Measurements from ENCODE around the gene MEIS1. TPM values are rescaled to one million over a fixed set of nuclear protein-coding genes. Genes with fewer than 3 reads are reported as not detected.

MEIS1 gene
- total RNA-seq, 1 donor from 2014 or later = 40.1 TPM

DNA sequence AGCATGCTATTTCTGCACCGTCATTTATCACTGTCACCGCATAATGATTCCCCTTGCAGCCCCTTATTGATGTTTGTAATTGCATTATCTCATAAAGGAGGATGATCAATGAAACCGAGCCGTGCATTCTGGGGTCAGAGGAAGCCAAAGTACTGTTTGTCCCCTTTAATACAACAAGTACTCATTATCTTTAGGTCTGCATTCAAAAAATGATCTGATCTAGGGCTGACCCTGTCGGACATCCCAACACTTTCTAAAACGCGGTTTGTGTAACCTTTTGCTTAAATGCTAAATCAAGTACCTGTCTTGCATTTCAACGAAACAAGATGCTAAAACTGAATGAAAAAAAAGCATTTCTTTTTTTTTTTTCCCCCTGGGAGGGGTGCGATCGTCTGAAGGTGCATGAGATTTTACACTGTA lies 143.8 kb downstream of the MEIS1 start:
- DNase-seq (ENCODE audit: missing footprints) (no peak), ATAC-seq (no peak)
- intact Hi-C loops (cut with DNase I) = loop anchor here (5.0 to 10.0 kb wide), 4 partner anchors 854 to 1264 kb away; no protein-coding TSS in a partner anchor

- intact Hi-C loops (cut with DNase I) = loop anchor here (5.0 to 10.0 kb wide), 4 partner anchors 855 to 1263 kb away; no protein-coding TSS in a partner anchor
- DNase-seq (ENCODE audit: missing footprints) = no peak
- no peak for ATAC-seq
Observed at GRCh38 chr2:66579186-66580126, 144.5 kb downstream of the MEIS1 start.

DNA sequence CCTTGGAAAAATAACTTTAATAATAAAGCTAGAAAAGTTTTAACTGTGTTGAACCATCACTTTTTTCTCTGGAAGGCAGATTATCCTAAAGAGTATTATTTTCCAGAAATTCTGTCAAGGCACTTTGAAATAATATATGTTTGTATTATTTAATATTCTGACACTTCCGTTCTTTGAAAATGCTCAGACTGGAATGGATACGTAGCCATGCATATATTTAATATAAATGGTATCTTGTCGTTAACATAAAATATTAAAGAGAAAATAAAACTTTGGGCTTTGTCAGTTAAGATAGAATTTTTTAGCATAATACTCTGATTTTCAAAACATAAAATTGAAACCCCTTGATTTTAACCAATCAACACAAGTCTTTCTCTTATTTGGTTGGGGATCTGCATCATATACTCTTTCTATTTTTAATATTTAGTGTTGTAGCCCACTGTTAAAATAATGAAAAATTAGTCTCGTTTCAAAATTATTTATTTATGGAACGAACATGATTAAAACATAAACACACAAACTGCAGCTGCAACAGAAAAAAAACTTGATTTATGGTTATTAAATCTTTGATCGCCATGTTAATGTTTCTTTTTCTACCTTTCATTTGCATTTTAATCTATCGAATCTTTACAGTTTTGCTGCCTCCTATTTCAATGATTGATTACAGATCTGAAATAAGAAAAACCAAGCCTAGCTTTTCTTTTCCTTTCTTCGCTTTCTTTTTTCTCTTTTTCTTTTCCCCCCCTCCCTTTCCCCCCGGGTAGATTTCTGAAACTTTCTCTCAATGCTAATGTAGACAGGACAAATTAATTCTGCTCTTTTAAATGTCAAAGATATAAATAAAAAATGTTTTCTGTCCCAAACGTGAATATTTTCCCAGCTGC lies 145.5 kb downstream of the MEIS1 start:
- ATAC-seq = no peak
- intact Hi-C loops (cut with DNase I) = no loop called here
- no peak for DNase-seq (ENCODE audit: missing footprints)

DNA sequence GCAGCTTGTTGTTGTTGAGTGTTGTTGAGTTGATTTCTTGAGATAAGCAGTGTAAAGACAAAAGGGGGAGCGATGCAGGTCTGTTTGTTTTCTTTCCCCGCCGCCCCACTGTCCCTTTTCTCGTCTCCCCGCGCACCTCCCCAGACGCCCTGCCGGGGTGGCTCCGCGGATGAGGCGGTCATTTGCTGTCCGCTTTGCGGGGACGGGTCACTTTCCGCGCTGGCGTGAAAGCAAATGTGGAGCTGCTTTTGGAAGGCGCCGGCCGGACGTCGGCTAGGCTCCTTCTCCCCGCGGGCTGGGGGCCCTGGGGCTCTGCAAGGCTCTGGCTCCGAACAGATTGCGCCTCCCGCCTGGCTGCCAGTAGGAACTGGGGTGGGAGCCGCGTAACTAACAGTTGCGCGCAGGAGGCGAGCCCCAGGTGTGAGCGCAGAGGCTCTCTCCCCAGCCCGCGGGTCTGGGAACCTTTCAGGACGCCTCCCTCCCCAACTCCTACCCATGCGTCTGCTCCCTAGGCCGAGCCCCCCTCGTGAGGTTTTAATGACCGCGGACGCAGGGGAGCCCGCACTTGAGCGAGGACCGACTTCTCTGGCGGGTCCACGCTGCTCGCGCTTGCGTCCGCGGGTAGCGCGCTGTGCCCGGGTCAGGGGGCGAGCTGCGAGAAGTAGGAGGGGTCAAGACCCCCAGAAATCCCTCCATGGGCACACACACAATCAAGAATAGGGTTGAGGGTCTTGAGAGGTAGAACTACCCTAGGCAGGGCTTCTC lies 146.6 kb downstream of the MEIS1 start:
- DNase-seq (ENCODE audit: missing footprints) (no peak), ATAC-seq (no peak)
- intact Hi-C loops (cut with DNase I) = no loop called here

- intact Hi-C loops (cut with DNase I) = no loop called here
- DNase-seq (ENCODE audit: missing footprints) = no peak
- ATAC-seq = no peak
Observed at GRCh38 chr2:66582104-66582986, 147.4 kb downstream of the MEIS1 start.

- DNase-seq (ENCODE audit: missing footprints) (no peak), ATAC-seq (no peak)
- intact Hi-C loops (cut with DNase I) = no loop called here
Observed at GRCh38 chr2:66582987-66583880, 148.3 kb downstream of the MEIS1 start.

DNA sequence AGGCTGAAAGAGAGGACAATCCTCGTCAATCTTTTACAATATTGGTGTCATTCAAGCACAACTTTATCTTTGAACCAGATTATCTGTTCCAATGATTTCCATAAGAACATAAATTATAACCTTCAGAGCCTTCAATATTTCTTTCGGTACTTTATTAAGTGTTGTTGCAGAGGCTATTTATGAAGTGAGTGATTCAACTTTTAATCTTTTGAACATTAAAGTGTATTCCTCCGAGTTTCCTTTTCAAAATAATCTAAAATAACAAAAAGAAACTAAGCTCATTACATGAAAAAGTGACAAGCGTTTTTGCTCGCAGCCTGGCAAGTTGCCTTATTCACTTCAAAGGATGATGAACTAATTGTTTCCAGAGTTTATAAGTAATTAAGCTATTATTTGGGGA lies 149.0 kb downstream of the MEIS1 start:
- intact Hi-C loops (cut with DNase I) = no loop called here
- no peak for DNase-seq (ENCODE audit: missing footprints)
- ATAC-seq = no peak

- ATAC-seq (no peak), DNase-seq (ENCODE audit: missing footprints) (no peak)
- intact Hi-C loops (cut with DNase I) = no loop called here
Observed at GRCh38 chr2:66585587-66585986, 150.7 kb downstream of the MEIS1 start.

DNA sequence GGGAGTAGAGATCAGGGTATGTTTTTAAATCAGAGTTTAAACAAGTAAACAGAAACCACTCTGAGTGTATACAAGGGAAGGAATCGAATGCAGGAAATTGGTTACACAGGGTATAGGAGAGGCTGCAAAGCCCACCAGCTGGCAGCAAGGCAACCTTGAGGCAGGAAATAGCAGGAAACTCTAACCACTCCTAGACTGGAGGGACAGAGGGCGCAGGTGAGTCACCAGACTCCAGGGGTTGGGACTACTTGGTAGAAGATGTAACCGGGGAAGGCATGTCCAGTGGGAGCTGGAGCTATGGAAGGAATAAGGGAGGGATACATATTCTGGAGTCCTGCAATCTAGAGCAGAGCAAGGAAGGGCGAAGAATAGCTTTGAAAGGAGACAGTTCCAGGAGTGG lies 152.3 kb downstream of the MEIS1 start:
- DNase-seq (ENCODE audit: missing footprints) (no peak), ATAC-seq (no peak)
- intact Hi-C loops (cut with DNase I) = no loop called here

DNA sequence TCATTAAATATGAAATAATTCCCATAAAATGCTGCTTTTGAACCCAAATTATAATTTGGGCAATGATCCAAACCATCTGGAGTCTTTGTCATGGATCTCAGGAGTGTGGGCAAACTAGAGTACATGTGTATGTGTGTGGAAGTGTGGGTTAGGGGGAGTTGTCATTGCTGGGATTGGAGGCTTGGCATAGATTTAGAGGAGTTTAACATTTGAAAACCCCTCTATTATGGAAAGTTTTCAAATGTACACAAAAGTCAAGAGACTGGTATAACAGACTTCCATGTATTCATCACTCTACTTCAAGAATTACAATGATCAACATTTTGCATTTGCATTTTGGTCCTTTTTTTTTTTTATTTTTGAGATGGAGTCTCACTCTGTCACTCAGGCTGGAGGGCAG lies 159.1 kb downstream of the MEIS1 start:
- DNase-seq (ENCODE audit: missing footprints) (no peak), ATAC-seq (no peak)
- intact Hi-C loops (cut with DNase I) = no loop called here

DNA sequence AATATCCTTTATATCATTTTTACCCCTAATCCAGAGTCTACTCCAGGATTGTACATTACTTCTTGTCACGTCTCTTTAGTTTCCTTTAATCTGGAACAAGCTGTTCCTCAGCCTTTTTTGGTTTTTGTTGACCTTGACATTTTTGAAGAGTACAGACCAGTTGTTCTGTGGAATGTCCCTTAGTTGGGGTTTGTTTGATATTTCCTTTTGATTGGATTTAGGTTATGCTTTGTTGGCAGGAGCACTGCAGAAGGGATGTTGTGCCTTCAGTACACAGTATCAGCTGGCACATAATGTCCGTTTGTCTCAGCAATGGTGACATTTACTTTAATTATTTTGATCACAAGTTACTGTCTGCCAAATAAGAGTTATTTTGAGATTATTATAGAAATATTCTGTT lies 160.6 kb downstream of the MEIS1 start:
- intact Hi-C loops (cut with DNase I) = no loop called here
- ATAC-seq = no peak

DNA sequence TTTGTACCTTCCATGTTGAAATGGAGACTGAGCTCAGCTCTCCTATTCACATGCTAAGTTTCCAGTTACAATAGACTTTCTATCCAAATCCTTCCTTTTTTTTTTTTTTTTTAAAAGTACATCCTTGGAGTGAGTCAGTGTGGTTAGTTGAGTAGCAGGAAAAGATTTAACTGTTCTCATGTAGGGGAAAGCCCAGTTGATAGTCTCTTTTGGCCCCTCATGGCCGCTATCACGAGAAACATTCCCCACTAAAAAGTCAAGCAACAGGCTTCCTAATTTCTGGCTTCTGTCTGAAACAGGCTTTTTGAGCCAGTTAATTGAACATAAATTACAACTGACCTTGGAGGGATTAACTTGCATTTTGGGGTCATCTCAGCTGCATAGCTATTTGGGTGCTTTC lies 161.3 kb downstream of the MEIS1 start:
- intact Hi-C loops (cut with DNase I) = no loop called here
- no peak for DNase-seq (ENCODE audit: missing footprints)
- ATAC-seq = no peak

More for the DNA sequence above, 160.6 kb downstream of the MEIS1 start:
- DNase-seq (ENCODE audit: missing footprints) = no peak

DNA sequence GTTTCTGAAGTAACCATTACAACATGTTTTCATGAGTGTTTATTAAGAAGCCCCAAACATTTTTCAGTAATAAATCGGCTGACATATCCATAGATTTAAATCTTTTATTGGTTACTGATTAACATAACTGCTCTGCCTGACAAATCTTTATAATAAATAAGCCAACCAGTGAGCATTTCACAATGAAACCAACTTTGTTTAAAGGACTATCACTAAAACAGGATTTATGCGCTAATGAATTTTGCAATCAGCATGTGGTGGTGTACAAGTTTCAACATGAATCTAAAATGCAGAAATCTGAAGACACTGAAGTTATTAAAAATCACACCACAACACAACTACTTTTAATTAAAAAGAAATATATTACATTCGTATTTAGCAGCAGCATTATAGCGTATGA lies 166.7 kb downstream of the MEIS1 start:
- intact Hi-C loops (cut with DNase I) = no loop called here
- ATAC-seq = no peak

DNA sequence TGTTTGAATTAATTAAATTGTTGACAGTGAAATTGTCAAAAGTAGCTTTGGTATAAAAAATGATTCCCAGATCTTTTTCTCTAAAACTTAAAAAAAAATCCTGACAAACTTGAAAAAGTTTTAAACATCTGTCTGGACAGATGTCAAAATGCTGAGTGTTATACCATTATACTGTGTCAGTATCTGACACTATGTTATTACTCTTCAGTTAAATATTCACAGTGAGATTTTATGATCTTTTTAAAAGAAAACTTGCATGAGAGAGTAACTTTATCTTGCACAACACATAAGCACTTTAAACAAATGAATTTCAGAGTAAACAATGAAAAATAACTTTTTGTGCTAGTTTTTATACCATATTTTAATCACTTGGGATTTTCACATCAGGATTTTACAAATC lies 167.4 kb downstream of the MEIS1 start:
- intact Hi-C loops (cut with DNase I) = no loop called here
- no peak for DNase-seq (ENCODE audit: missing footprints)
- no peak for ATAC-seq

More for the DNA sequence above, 166.7 kb downstream of the MEIS1 start:
- DNase-seq (ENCODE audit: missing footprints) = no peak

DNA sequence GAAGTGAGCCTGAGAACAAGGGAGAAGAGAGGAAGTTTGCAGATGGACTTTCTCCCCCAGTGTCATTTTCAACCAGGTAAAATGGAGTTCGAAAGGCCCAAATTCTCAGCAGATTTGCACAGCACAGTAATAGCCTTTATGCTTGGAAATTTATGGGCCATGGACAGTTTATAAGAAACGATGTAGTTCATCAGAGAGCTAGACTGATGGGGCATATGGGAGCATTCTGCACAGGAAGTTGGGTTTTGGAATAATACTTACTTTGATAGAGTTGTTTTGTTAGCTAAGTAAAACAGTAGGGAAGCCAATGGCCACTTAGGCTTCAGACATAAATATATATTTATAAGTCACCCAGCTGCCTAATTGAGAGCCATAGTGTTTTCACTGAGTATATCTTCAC lies 169.4 kb downstream of the MEIS1 start:
- ATAC-seq (no peak), DNase-seq (ENCODE audit: missing footprints) (no peak)
- intact Hi-C loops (cut with DNase I) = no loop called here

- no peak for DNase-seq (ENCODE audit: missing footprints)
- intact Hi-C loops (cut with DNase I) = no loop called here
- no peak for ATAC-seq
Observed at GRCh38 chr2:66604976-66605375, 170.1 kb downstream of the MEIS1 start.

- ATAC-seq (no peak), DNase-seq (ENCODE audit: missing footprints) (no peak)
- intact Hi-C loops (cut with DNase I) = no loop called here
Observed at GRCh38 chr2:66607152-66607551, 172.2 kb downstream of the MEIS1 start.

All from Right ventricle myocardium inferior (tissue), 1 donor.